NOMO-1 (cell line): ENCODE data around the gene IFITM10.

Experiments used
- DNase-seq, 2 experiments: peaks; one replicate each; lab custom pipeline; 2025; ENCODE audit not compliant: unreplicated experiment in 2 of 2; lab: John Stamatoyannopoulos, UW

Gene IFITM10

GRCh38 chr11:1727096-1727690, 23.2 kb downstream of the IFITM10 start:
- no peak for DNase-seq

- no peak for DNase-seq
Measured at GRCh38 chr11:1719781-1720180, 30.6 kb downstream of the IFITM10 start.

- DNase-seq, result no peak
Measured at GRCh38 chr11:1718326-1718725, 32.1 kb downstream of the IFITM10 start.

- no peak for DNase-seq
Measured at GRCh38 chr11:1717745-1718144, 32.6 kb downstream of the IFITM10 start.

GRCh38 chr11:1714908-1715885, 35.2 kb downstream of the IFITM10 start:
- DNase-seq, result no peak

GRCh38 chr11:1708716-1709115, 41.7 kb downstream of the IFITM10 start:
- no peak for DNase-seq

GRCh38 chr11:1707751-1708150, 42.6 kb downstream of the IFITM10 start:
- no peak for DNase-seq

- peak; percentile 37 to 46 for DNase-seq
Measured at GRCh38 chr11:1706634-1707400, 43.6 kb downstream of the IFITM10 start.

GRCh38 chr11:1705126-1706052, 45.0 kb downstream of the IFITM10 start:
- no peak for DNase-seq

GRCh38 chr11:1703146-1703545, 47.2 kb downstream of the IFITM10 start:
- no peak for DNase-seq

GRCh38 chr11:1702506-1702905, 47.9 kb downstream of the IFITM10 start:
- no peak for DNase-seq

GRCh38 chr11:1701091-1701807, 49.1 kb downstream of the IFITM10 start:
- no peak for DNase-seq

- DNase-seq, result no peak
Measured at GRCh38 chr11:1699771-1700170, 50.6 kb downstream of the IFITM10 start.

- no peak for DNase-seq
Measured at GRCh38 chr11:1696608-1697570, 53.5 kb downstream of the IFITM10 start, which contains the start of gene KRTAP5-6. Gene KRTAP5-6, plus strand, starts transcription at chr11:1697195. Its CDS starts 51 bp downstream, at chr11:1697246.

GRCh38 chr11:1695548-1696108, 54.8 kb downstream of the IFITM10 start:
- no peak for DNase-seq

GRCh38 chr11:1694846-1695547, 55.4 kb downstream of the IFITM10 start:
- DNase-seq, result no peak

- DNase-seq, result peak; percentile 85 to 89
Measured at GRCh38 chr11:1694064-1694845, 56.1 kb downstream of the IFITM10 start.
